ENCODE measurements around the gene MECR. TPM values are rescaled to one million over a fixed set of nuclear protein-coding genes. Genes with fewer than 3 reads are reported as not detected.
A peak's percentile ranks its signal among the peaks of the same experiment; 100 is the strongest.

Gene MECR
- total RNA-seq, 1 experiment from 2014 or later = 42.9 TPM

- TF ChIP-seq ZBTB33 (IDR thresholded peaks at IDR 0.05; ENCODE audit: extremely low read depth, insufficient replicate concordance, low read length) (peak; percentile 85), SIN3A (IDR thresholded peaks at IDR 0.05; ENCODE audit: low read depth) (peak; percentile 14; the same call in 1 of the 2 replicates), YY1 (IDR thresholded peaks at IDR 0.05; ENCODE audit: extremely low read depth, insufficient replicate concordance, low read depth, low read length) (peak; percentile 85), SRF (IDR thresholded peaks at IDR 0.05; ENCODE audit: low read depth) (no peak; the same call in 1 of the 2 replicates)
These were observed 49.1 kb downstream of the MECR start, which contains the start of gene SRSF4 (continued) for GRCh38 chr1:29181413-29182225.

GRCh38 chr1:29180497-29181412, 50.0 kb downstream of the MECR start:
- TSS peak; percentile 48 for BruUV-seq (replicated peaks)
- no peak for TF ChIP-seq CTCF (IDR thresholded peaks at IDR 0.05 in 2 of 3, conservative IDR thresholded peaks at IDR 0.05 in 1 of 3; ENCODE audit: borderline replicate concordance in 1 of 3, insufficient read depth in 1 of 3, low read depth in 2 of 3, low read length in 2 of 3)
- no peak for TF ChIP-seq JUND (IDR thresholded peaks at IDR 0.05)
- TF ChIP-seq EGR1 (IDR thresholded peaks at IDR 0.05; ENCODE audit: low read depth) = no peak
- no peak for TF ChIP-seq SRF (IDR thresholded peaks at IDR 0.05; ENCODE audit: low read depth)
- TF ChIP-seq ZNF274 (IDR thresholded peaks at IDR 0.05; ENCODE audit: low read depth, low read length) = no peak
- TF ChIP-seq POLR2AphosphoS5 (IDR thresholded peaks at IDR 0.05; ENCODE audit: low read depth, low read length) = no peak
- no peak for TF ChIP-seq CEBPB (IDR thresholded peaks at IDR 0.05; ENCODE audit: low read depth)
- TF ChIP-seq ATF3 (IDR thresholded peaks at IDR 0.05) = no peak
- no peak for TF ChIP-seq CBX3 (IDR thresholded peaks at IDR 0.05; ENCODE audit: low read depth)
- TF ChIP-seq ZBTB33 (IDR thresholded peaks at IDR 0.05; ENCODE audit: extremely low read depth, insufficient replicate concordance, low read length) = no peak
- TF ChIP-seq POLR2A (IDR thresholded peaks at IDR 0.05; ENCODE audit: borderline replicate concordance, extremely low read depth, insufficient read depth, insufficient read length) = no peak
- no peak for TF ChIP-seq MAX (IDR thresholded peaks at IDR 0.05)

More at GRCh38 chr1:29180497-29181412, 50.0 kb downstream of the MECR start:
- ChIA-PET POLR2A (interaction anchor here (0.6 to 2.1 kb wide), 8 partner anchors 10 to 296 kb away, joined by 4 to 11 read pairs (median 4); no protein-coding TSS in a partner anchor), CTCF (interaction anchor here (0.6 to 2.1 kb wide), 7 partner anchors 10 to 299 kb away, joined by 3 to 14 read pairs (median 6); partner anchors contain the start of gene TMEM200B), RAD21 (ENCODE audit: low non-redundant PET in 1 of 2, low total read pairs in 2 of 2, uncharacterized antibody in 2 of 2, unreplicated experiment in 2 of 2) (no interaction called here)
- Histone ChIP-seq H3K79me2 (ENCODE audit: insufficient read depth, low read length) (peaks cover 59% of the 10 kb centered on the region), H3K4me2 (ENCODE audit: low read length) (peak overlapping the region; percentile 86), H3K4me1 (ENCODE audit: control insufficient read depth in 1 of 2, insufficient read depth in 2 of 2, low read length in 2 of 2) (peaks cover 14 to 20% of the 10 kb centered on the region in 2 experiments), H2AFZ (ENCODE audit: low read depth, low read length, poor library complexity, severe bottlenecking) (no peak overlapping the region), H3K4me3 (replicated peaks in 1 of 2; ENCODE audit: low read depth in 1 of 2, low read length in 2 of 2) (peak overlapping the region; percentile 92 to 93), H3K27me3 (ENCODE audit: insufficient read depth, low read length) (no peaks in the 10 kb centered on the region), H3K36me3 (ENCODE audit: control insufficient read depth in 1 of 2, insufficient read depth in 2 of 2, low read length in 2 of 2) (peaks cover 7 to 18% of the 10 kb centered on the region in 2 experiments; a peak in 3 of 4 replicates), H3K9ac (ENCODE audit: low read length) (peak overlapping the region; percentile 100), H3K9me2 (ENCODE audit: insufficient read depth) (no peaks in the 10 kb centered on the region), H3K9me3 (ENCODE audit: control insufficient read depth in 1 of 2, insufficient read depth in 1 of 2, low read depth in 1 of 2, low read length in 2 of 2) (no peaks in the 10 kb centered on the region), H4K20me1 (ENCODE audit: insufficient read depth) (peaks cover 29% of the 10 kb centered on the region; the same call in 1 of the 2 replicates), H3K27ac (ENCODE audit: low read depth, low read length) (peak overlapping the region; percentile 96)
- intact Hi-C loops (cut with micrococcal nuclease) = loop anchor here (2.0 kb wide), 1 partner anchor 296 kb away; no protein-coding TSS in a partner anchor
- ATAC-seq (peak; percentile 3), DNase-seq (ENCODE audit: low read depth, low spot score) (no peak)
